ENCODE results near the gene CRB1. TPM values are rescaled to one million over a fixed set of nuclear protein-coding genes. Genes with fewer than 3 reads are reported as not detected.

The CRB1 gene
- total RNA-seq, 2 donors from 2014 or later = 0.17 TPM; not detected in 1

DNA sequence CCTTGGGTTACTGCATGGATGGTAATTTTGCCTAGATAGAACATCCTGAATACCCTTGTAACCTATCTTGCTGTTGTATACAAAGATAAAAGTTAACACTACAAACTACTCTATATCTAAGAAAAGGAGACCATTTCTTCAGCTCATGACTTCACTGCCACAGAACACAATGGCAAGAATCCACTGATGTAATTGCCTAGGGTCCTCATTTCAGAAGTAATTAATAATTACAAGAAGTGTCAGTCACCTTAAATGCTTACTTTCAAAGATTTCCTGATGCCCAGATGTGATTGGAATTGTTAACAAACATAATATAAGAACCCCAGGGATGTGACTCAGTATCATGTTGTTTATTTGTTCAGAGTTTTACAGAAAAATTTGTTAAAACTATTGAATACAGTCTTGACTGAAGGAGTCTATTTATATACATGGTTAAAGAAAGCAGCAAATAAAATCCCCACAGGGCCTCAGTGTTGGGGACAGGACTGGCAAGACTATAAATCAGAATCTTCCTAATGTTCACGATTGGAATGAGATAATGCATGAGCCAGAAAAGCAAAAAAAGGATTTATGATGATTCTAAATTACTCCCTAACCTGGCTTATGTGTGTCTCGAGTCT is 83.9 kb downstream of the CRB1 start:
- intact Hi-C loops (cut with DNase I) = no loop called here
- H3K27me3 ChIP-seq = no peaks in the 10 kb centered on the region

DNA sequence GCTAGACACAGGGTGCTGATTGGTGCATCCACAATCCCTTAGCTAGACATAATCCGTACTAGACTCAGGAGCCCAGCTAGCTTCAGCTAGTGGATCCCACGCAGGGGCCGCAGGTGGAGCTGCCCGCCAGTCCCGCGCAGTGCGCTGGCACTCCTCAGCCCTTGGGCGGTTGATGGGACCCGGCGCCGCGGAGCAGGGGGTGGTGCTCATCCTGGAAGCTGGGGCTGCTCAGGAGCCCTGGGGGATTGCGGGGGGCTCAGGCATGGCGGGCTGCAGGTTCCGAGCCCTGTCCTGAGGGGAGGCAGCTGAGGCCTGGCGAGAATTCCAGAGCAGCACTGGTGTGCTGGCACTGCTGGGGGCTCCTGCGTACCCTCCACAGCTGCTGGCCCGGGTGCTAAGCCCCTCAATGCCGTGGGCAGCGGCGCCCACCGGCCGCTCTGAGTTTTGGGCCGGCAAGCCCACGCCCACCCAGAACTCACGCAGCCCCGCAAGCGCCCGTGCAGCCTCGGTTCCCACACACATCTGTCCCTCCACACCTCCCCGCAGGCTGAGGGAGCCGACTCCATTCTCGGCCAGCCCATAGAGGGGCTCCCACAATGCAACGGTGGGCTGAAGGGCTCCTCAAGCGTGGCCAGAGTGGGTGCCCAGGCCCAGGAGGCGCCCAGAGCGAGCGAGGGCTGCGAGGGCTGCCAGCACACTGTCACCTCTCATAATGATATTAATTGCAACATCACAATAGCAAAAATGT is 87.4 kb downstream of the CRB1 start:
- H3K36me3 ChIP-seq = no peaks in the 10 kb centered on the region
- H3K9ac ChIP-seq (ENCODE audit: low read depth in 2 of 2, low read length in 2 of 2) = no peak overlapping the region
- no peaks in the 10 kb centered on the region for H3K4me1 ChIP-seq
- H3K27me3 ChIP-seq = no peaks in the 10 kb centered on the region
- no peak for DNase-seq
- TF ChIP-seq, protein P1, sequence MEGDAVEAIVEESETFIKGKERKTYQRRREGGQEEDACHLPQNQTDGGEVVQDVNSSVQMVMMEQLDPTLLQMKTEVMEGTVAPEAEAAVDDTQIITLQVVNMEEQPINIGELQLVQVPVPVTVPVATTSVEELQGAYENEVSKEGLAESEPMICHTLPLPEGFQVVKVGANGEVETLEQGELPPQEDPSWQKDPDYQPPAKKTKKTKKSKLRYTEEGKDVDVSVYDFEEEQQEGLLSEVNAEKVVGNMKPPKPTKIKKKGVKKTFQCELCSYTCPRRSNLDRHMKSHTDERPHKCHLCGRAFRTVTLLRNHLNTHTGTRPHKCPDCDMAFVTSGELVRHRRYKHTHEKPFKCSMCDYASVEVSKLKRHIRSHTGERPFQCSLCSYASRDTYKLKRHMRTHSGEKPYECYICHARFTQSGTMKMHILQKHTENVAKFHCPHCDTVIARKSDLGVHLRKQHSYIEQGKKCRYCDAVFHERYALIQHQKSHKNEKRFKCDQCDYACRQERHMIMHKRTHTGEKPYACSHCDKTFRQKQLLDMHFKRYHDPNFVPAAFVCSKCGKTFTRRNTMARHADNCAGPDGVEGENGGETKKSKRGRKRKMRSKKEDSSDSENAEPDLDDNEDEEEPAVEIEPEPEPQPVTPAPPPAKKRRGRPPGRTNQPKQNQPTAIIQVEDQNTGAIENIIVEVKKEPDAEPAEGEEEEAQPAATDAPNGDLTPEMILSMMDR (IDR thresholded peaks at IDR 0.05) = no peak
- intact Hi-C loops (cut with DNase I) = no loop called here
- H3K4me3 ChIP-seq = no peak overlapping the region
- no peak overlapping the region for H3K27ac ChIP-seq
- H3K9me3 ChIP-seq = no peaks in the 10 kb centered on the region

More for the DNA sequence above, 83.9 kb downstream of the CRB1 start:
- TF ChIP-seq, protein P1 (IDR thresholded peaks at IDR 0.05) = no peak
- Histone ChIP-seq H3K27ac (no peak overlapping the region), H3K9ac (ENCODE audit: low read depth in 2 of 2, low read length in 2 of 2) (no peak overlapping the region), H3K9me3 (no peaks in the 10 kb centered on the region), H3K4me3 (no peak overlapping the region), H3K4me1 (no peaks in the 10 kb centered on the region), H3K36me3 (no peaks in the 10 kb centered on the region)
- no peak for DNase-seq

GRCh38 chr1:197356723-197357533 is 88.9 kb downstream of the CRB1 start:
- Histone ChIP-seq H3K9ac (ENCODE audit: low read depth in 2 of 2, low read length in 2 of 2) (no peak overlapping the region), H3K27me3 (no peaks in the 10 kb centered on the region), H3K36me3 (no peaks in the 10 kb centered on the region), H3K9me3 (no peaks in the 10 kb centered on the region), H3K27ac (no peak overlapping the region), H3K4me3 (no peak overlapping the region), H3K4me1 (no peaks in the 10 kb centered on the region)
- TF ChIP-seq, protein P1 (IDR thresholded peaks at IDR 0.05) = peak; percentile 43
- intact Hi-C loops (cut with DNase I) = no loop called here
- DNase-seq = no peak

GRCh38 chr1:197358959-197359358 is 90.9 kb downstream of the CRB1 start:
- TF ChIP-seq, protein P1 (IDR thresholded peaks at IDR 0.05) = no peak

DNA sequence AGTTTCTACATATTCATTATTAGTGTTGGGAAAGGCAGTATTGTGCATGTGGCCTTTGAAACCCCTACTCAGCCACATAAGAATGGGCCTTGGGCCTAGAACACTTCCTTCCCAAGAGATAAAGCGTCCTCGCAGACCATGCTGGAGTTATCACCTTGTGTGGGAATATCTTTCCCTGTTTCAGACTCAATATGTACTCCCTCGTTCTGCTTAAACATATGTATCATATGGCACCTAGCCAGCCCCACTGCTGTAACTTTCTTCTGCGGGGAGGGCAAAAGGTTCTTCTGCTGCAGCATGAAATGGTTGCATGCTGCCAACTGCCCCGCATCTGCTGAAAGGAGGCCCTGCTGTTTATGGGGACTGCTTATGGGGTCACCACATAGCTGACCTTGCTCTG is 92.0 kb downstream of the CRB1 start:
- no peak overlapping the region for H3K4me3 ChIP-seq
- no peaks in the 10 kb centered on the region for H3K9me3 ChIP-seq
- no peak overlapping the region for H3K27ac ChIP-seq
- intact Hi-C loops (cut with DNase I) = no loop called here
- no peaks in the 10 kb centered on the region for H3K27me3 ChIP-seq
- DNase-seq = no peak
- H3K36me3 ChIP-seq = no peaks in the 10 kb centered on the region
- H3K4me1 ChIP-seq = no peaks in the 10 kb centered on the region
- H3K9ac ChIP-seq (ENCODE audit: low read depth in 2 of 2, low read length in 2 of 2) = no peak overlapping the region
- TF ChIP-seq, protein P1 (IDR thresholded peaks at IDR 0.05) = no peak

More at GRCh38 chr1:197358959-197359358, 90.9 kb downstream of the CRB1 start:
- Histone ChIP-seq H3K9ac (ENCODE audit: low read depth in 2 of 2, low read length in 2 of 2) (no peak overlapping the region), H3K4me3 (no peak overlapping the region), H3K36me3 (no peaks in the 10 kb centered on the region), H3K27me3 (no peaks in the 10 kb centered on the region), H3K27ac (no peak overlapping the region), H3K9me3 (no peaks in the 10 kb centered on the region), H3K4me1 (no peaks in the 10 kb centered on the region)
- DNase-seq = no peak
- intact Hi-C loops (cut with DNase I) = no loop called here
